Nucleus accumbens (tissue), 56 donors: ENCODE results near the gene ZBED4.

Experiments
- DNase-seq, 56 donors: peaks; one replicate each; lab custom pipeline; 2025; lab: John Stamatoyannopoulos, UW

Gene ZBED4

GRCh38 chr22:49917974-49918910 is 64.6 kb downstream of the ZBED4 start, which contains the start of the genes ALG12 and CRELD2:
Gene ALG12, minus strand, starts transcription at chr22:49918438. Its CDS starts 4,673 bp downstream, at chr22:49913765.
Gene CRELD2, plus strand, starts transcription at chr22:49918634. Its CDS starts 136 bp downstream, at chr22:49918770.
- DNase-seq = peak; percentile 66 to 99 (median 95)

- DNase-seq = peak in 1 of 56 donors; percentile 59
These were observed 65.6 kb downstream of the ZBED4 start for GRCh38 chr22:49918911-49919881.

GRCh38 chr22:49920859-49921258 is 67.2 kb downstream of the ZBED4 start:
- no peak for DNase-seq

GRCh38 chr22:49921508-49922278 is 68.0 kb downstream of the ZBED4 start:
- DNase-seq = no peak

- no peak for DNase-seq
These were observed 68.8 kb downstream of the ZBED4 start for GRCh38 chr22:49922484-49922883.

- DNase-seq = no peak
These were observed 69.3 kb downstream of the ZBED4 start for GRCh38 chr22:49922926-49923325.

- DNase-seq = no peak
These were observed 69.8 kb downstream of the ZBED4 start for GRCh38 chr22:49923445-49923844.

GRCh38 chr22:49924113-49924833 is 70.6 kb downstream of the ZBED4 start:
- DNase-seq = no peak

GRCh38 chr22:49925525-49926128 is 72.0 kb downstream of the ZBED4 start:
- no peak for DNase-seq

- DNase-seq = no peak
These were observed 73.3 kb downstream of the ZBED4 start for GRCh38 chr22:49926916-49927315.

- DNase-seq = no peak
These were observed 74.0 kb downstream of the ZBED4 start for GRCh38 chr22:49927483-49928184.

- no peak for DNase-seq
These were observed 74.5 kb downstream of the ZBED4 start for GRCh38 chr22:49928185-49928495.

GRCh38 chr22:49928555-49929210 is 75.0 kb downstream of the ZBED4 start:
- no peak for DNase-seq

GRCh38 chr22:49929211-49929979 is 75.8 kb downstream of the ZBED4 start:
- DNase-seq = peak in 17 of 56 donors; percentile 5 to 68 (median 31)

GRCh38 chr22:49929994-49930575 is 76.4 kb downstream of the ZBED4 start:
- peak in 5 of 56 donors; percentile 10 to 37 (median 18) for DNase-seq

- peak in 47 of 56 donors; percentile 20 to 76 (median 51) for DNase-seq
These were observed 77.2 kb downstream of the ZBED4 start for GRCh38 chr22:49930596-49931412.
